A673 (cell line): ENCODE data around the gene F13A1.

Source experiments
- CTCF ChIP-seq: fragments of 300-800, 200-600 bp; sonication (generic); conservative IDR thresholded peaks from 2 replicates; pipeline ENCODE4 v1.5.1; 2017; ENCODE audit warnings: low read depth, mild to moderate bottlenecking, antibody characterized with exemption, low read length, moderate library complexity, mixed read lengths
- EZH2 ChIP-seq: fragments of 200-600 bp; sonication (generic); IDR thresholded peaks from 2 replicates; pipeline ENCODE4 v1.6.1; 2017; ENCODE audit warnings: borderline replicate concordance, low read depth, mild to moderate bottlenecking, mixed read lengths, antibody characterized with exemption, low read length; ENCODE audit not compliant: poor library complexity, severe bottlenecking

GRCh38 chr6:6176586-6177228 is 143.8 kb downstream of the F13A1 start:
- TF ChIP-seq EZH2: no peak
- no peak for TF ChIP-seq CTCF
